KG1 (cell line): ENCODE results near the gene RILPL2.
A peak's percentile ranks its signal among the peaks of the same experiment; 100 is the strongest.
"Not testable (repeated sequence)": the region's sequence is repeated elsewhere in the genome, so short reads cannot be mapped to it uniquely, and the experiment has no call there.

Experiments used
- DNase-seq: peaks from one replicate; lab custom pipeline; 2025; lab: John Stamatoyannopoulos, UW

Gene RILPL2

DNA sequence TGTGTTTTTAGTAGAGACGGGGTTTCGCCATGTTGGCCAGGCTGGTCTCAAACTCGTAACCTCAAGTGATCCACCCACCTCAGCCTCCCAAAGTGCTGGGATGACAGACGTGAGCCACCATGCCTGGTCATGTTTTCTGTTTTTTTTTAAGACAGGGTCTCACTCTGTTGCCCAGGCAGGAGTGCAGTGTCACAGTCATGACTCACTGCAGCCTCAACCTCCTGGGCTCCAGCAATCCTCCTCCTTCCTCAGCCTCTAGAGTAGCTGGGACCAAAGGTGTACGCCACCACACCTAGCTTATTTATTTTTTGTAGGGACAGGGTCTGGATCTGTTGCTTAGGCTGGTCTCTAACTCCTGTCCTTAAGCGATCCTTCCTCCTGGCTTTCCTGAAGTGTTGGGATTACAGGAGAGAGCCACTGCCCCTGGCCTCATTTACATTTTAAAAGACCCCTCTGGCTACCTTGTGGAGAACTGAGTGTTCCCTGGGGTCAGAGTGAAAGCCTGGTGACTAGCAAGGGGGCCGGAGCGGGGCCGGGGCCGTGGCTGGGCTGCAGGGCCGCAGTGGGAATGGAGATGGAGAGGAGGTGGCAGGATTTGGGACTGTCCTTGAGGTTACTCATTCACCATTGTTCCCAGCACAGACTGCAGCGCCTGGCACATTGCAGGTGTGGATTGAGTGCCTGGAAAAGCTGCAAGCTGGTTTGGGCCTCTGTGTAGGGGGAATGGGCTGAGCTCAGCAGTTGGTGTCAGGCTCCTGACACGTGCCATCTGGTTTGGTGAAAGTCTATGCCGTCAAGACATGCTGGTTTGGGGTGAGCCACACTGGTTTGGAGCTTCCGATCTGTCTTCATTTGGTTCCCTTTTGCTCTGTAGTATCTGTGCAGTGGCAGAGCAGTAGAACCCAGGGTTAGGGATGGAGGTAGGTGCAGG, 34.5 kb downstream of the RILPL2 start:
- DNase-seq = no peak

DNA sequence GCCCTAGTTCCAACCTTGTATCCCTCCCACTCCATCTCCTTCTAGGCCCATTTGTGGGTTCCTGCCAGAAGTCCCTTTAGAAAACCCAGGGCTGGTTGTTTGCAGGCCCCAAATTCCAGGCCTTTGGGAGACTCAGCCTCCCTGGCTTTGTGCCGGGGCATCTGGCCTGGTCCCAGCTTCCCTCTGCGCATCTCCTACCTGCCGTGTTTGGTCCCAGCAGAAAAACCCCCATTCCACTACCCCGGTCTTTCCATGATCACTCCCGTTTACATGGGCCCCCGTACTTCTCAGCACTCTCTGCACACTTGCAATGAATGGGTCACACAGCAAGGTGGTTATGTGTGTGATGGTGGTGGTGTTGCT, 37.2 kb downstream of the RILPL2 start:
- no peak for DNase-seq

DNA sequence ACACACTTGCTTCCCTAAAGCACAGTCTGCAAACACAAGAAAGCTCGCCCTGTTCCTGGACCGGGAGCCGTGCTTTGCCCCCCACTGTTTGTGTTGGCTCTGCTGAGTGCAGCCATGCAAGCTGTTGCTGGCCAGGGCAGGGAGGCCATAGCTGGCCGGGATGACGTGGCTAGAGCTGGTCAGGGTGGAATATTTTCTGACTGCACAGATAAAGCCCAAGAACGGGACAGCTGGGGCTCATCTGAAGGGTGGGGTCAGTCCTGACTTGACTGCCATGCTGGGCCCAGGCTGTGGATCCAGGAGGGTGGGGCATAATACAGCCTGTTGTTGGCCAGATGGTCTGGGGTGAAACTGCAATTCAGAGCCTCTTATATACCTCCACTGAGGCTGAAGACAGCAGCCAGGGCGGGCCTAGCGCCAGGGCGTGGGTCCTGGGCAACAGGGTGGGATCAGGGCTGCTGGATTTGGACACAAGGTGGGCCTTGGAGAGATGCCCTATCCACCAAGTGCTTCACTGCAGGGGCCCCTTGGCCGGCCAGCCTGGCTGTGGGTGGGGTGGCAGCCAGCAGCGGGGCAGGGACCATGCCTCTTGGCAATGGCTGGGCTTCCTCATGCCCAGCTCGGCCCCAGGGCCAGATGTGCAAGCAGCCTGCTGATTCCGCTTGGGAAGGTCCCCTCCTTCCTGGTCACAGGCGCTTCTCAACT, 37.8 kb downstream of the RILPL2 start:
- no peak for DNase-seq

DNA sequence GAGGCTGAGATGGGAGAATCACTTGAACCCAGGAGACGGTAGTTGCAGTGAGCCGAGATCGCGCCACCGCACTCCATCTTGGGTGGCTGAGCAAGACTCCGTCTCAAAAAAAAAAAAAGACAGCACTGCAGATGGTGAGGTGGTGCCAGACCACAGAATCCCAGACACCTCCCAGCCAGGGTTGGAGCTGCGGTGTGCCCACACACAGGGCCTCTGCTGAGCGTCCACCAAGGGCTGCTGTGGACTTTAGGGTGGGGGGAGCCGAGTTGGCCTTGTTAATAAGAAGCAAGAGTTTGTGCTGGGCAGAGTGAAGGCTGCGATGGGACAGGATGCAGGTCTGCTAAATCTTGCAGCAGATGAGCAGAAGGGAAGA, 38.3 kb downstream of the RILPL2 start:
- no peak for DNase-seq

- DNase-seq = no peak
Measured at GRCh38 chr12:123397400-123397799, 39.1 kb downstream of the RILPL2 start.

DNA sequence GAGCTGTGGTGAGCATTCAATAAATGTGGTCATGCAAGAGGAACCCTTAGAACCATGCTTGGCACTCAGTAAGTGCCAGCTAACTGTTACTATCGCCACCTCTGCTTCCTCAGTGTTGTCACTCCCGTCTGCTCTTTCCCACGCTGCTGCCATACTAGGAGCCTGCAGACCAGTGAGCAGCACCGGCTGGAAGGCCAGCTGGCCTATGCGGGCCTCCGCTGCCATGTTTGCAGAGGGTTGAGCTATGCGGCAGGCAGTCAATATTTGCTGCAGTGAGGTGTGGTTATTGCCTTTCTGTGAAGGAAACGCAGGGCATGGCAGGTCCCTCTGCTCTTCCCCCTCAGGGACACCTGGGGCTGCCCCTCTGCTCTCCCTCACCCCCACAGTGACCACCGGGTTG, 39.5 kb downstream of the RILPL2 start:
- no peak for DNase-seq

DNA sequence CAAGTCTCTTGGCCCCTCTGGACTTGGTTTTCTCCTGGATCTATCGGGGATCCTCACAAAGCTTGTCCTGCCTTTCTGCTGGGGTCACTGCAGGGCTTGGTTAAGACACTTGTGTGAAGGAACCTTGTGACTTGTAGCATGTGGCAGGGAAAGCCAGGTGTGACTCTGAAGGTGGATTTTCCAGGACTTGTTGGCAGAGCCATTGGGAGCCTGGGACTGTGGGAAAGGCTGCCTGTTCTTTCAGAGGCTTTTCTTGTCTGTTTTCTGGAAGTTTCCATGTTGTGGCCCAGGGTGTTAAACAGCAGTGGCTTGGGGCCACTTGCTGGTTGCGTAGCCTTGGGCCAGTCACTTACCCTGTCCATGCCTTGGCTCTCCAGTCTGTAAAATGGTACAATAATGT, 39.9 kb downstream of the RILPL2 start:
- DNase-seq = no peak

DNA sequence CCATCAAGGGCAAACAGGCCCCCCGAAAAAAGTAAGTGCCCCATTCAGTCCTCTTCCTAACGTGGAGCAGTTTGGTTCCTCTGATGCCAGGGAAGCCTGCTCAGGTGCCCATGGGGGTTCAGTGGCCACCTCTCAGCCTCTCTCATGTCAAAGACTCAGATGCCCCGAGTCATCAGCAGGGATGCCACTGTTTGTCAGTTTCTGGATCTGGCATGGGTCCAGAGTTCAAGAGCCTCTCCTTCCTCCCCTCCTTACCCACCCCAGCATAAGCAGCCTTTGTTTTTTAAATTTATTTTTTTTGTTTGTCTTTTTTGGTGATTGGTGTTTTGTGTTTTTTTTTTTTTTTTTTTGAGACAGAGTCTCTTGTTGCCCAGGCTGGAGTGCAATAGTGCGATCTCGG, 41.2 kb downstream of the RILPL2 start:
- no peak for DNase-seq

- DNase-seq = no peak
Measured at GRCh38 chr12:123393747-123394146, 42.7 kb downstream of the RILPL2 start.

DNA sequence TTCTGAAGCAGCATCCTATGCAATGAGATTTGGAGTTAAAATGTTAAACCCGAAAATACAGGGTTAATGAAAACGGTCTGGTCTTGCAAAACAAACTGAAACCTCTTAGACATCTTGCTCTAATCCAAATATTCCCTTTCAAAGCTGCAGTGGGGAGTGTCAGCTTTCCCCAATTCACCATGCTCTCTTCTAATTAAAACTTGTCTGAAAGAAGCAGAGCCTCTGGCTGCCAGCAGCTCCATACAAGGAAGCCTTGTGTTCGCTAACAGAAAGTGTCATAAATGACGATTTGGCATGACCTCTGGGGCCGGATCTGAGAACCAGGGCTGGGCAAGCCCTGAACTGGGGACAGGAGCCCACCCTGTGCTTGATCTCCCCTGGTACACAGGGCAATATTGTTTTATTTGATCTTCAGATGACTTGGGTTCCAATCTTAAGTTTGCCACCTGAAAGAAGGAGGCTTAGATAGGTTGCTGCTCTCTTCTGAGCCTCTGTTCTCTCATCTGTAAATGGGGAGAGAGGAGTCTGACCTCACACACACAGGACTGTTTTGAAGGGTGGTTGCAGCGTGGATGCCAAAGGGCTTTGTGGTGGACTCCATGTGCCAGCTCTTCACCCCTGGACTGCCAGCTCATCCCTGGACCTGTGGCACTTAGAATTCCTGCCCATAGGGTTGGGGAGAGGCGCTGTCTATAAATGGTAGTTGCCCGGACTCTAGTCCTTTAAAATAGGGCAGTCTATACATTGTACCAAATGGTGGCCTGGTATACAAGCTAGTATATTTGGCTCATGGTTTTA, 44.7 kb downstream of the RILPL2 start:
- DNase-seq = no peak

- DNase-seq = no peak
Measured at GRCh38 chr12:123390498-123391426, 45.7 kb downstream of the RILPL2 start.

GRCh38 chr12:123389560-123390351, 46.7 kb downstream of the RILPL2 start:
- DNase-seq = no peak

GRCh38 chr12:123388951-123389559, 47.4 kb downstream of the RILPL2 start:
- DNase-seq = no peak

DNA sequence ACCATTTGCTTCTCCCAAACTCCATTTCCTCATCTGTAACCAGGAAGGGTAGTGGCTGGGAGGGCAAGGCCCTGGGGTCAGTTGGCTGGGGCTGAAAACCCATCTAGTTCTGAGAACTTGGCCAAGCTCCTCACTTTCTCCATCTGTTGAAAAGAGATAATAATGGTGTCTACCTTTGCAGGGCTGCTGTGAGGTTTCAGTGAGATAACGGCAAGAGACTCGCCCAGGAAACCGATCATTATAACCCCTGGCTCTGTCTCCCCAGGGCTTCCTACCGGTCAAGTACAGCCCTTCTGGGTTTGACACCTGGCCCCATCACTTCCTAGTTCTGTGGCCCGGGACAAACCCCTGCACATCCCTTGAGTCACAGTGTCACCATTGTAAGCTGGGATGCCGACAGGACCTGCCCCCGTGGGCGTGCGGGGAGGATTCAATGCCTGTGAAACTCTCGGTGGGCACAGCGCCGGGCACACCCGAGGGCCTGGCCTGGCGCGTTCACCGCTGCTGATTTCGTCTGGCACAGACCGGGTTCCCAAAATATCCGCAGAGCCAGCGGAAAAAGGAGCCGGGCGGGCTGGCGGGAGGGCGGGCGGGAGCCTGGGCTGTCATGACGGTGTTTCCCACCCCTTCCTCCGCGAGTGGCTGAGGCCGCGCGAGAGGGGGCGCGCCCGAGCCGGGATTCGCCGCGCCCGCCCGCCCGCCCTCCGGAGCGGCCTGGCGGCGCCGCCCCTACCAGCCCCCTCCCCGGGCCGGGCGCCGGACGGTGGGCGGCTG, 48.1 kb downstream of the RILPL2 start:
- DNase-seq = no peak

DNA sequence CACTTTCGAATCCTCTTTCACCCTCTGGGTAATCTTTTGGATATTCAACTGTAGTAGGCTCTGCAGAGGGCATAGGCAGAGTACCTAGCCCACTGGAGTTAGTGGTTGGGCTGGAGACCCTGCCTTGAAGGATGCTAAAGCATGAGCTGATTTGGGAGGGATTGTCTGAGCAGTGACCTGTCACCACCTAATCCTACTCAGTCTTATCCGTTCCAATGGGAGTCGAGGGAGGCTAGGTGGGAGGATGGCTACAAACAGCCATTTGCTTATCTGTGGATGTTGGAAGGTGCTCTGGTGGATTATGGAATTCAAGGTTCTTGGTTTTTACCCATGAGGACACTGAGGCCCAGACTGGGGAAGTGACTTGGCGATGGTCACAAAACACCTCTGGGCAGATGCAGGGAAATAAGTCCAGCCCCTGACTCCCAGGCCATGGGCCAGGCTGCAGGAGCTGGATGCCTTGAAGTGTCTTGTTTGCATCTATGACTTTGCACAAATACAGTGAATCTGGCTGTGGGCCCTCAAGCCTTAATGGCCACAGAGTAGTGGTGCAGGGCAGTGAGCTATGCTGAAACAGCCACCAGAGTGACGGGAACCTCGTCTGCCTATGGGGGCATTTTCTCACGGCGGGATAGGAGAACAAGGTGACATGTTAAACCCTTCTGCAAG, 48.8 kb downstream of the RILPL2 start:
- no peak for DNase-seq

DNA sequence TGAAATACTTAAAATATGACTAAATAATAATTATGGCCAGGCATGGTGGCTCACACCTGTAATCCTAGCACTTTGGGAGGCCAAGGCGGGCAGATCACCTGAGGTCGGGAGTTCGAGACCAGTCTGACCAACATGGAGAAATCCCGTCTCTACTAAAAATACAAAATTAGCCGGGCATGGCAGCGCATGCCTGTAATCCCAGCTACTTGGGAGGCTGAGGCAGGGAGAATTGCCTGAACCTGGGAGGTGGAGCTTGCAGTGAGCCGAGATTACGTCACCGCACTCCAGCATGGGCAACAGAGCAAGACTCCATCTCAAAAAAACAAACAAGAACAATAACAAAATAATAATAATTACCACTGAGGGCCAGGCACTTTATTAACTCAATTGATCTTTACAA, 50.9 kb downstream of the RILPL2 start:
- DNase-seq = not testable (repeated sequence)

DNA sequence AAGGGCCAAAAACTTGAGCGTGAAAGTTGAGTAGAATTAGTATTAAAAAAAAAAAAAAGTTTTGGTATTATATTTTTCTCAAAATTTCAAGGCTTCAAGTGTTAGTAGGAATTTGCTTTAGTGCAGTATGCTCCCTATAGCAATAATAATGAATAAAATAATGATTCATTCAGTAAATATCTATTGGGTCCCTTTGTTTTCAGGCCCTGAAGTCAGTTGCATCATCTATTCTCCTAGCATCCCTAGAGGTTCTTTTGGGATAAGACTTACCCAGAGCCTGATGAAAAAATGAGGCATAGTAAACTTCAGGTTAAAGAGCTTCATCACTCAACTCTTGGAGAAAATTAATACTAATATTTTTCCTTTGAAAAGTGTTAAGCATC, 51.5 kb downstream of the RILPL2 start:
- no peak for DNase-seq

GRCh38 chr12:123384318-123384993, 52.0 kb downstream of the RILPL2 start:
- peak; percentile 21 for DNase-seq
